HG03159 (cell line): Measurements from ENCODE around the gene FNDC3B.

ENCODE experiments used
- ATAC-seq: cut with Tn5 transposase; IDR thresholded peaks from one replicate; pipeline ENCODE4 v1.9.1; 2021; ENCODE audit warnings: mild to moderate bottlenecking, moderate library complexity; ENCODE audit not compliant: unreplicated experiment

FNDC3B gene

GRCh38 chr3:172276103-172276502 is 236.7 kb downstream of the FNDC3B start:
- ATAC-seq: no peak

GRCh38 chr3:172277151-172277652 is 237.8 kb downstream of the FNDC3B start:
- ATAC-seq: no peak

DNA sequence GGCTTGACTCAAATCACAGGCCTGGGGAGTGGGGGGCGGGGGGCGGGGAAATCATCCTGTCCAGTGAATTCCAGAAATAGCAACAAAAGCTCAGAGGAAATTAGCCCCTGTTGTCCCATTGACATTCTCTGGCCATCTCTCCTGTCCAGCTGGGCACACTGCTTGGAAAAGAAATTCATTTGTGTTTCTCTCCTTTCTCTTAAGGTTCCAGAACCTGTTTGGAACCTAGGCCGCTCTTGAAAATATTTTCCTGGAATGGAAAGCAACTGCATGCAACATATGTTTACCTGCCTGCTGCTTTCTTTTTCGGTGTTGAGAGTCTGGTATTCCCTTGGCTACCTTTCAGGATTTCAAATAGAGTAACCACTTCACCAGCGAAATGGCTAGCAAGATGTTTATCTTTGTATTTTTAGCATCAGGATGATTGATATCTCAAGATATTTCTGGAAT is 239.8 kb downstream of the FNDC3B start:
- no peak for ATAC-seq

DNA sequence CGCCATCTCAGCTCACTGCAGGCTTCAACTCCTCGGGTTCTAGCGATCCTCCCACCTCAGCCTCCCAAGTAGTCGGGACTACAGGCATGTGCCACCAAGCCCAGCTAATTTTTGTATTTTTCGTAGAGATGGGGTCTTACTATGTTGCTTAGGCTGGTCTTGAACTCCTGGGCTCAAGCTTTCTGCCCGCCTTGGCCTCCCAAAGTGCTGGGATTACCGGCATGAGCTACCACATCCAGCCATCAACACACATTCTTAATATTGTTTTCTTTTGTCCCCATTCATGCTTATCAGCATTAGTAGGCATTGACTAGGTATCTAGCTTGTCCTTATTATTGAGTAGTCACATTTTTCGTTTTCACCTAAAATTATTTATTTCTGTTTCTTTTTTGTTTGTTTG is 240.6 kb downstream of the FNDC3B start:
- ATAC-seq: no peak

DNA sequence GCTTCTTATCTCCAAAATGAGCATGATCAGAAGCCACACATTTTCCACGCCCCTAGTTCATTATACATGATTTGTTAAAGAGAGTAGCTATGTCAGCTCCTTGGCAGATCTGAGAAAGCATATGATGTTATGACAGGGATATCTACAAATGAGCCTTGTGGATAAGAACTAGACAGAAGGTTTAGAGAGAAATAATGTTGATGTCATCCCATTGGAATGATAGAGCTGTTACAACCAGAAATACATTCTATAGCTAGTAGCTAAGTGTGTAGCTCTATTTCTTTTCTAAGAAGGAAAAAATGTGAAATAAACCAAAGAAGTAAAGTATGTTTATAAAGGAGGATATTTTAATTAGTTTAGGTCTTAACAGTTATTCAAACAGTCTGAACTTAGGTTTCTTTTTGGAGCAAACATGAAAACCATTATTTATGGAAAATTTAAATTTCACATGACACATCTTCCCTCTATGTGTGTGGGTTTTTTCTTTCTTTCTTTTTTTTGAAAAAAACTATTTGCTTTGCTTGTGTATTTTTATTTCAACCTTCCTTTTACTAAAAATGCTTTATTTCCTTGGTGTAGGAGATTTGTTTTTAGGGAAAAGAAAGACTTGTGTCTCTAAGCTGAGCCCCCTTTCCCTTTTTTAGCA is 241.2 kb downstream of the FNDC3B start:
- ATAC-seq: no peak

DNA sequence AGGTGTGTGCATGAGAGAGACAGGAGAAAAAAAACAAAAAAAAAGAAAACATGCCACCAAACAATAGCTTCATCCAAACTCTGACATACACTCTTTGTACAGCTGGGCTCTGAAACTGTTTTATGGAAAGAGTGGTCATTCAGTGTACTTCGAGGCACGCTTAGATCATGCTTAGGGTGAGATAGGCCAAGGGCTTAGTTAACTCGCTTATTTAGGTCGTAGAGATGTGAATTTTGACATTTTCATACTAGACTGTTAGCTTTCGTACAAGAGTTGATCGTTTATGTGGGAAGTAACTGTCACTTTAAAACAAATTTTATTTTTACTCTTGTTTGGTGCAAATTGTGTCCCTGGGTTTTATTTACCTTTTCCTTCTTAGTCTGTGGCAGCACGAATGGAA is 242.5 kb downstream of the FNDC3B start:
- ATAC-seq: no peak

GRCh38 chr3:172282850-172283249 is 243.5 kb downstream of the FNDC3B start:
- ATAC-seq: no peak

DNA sequence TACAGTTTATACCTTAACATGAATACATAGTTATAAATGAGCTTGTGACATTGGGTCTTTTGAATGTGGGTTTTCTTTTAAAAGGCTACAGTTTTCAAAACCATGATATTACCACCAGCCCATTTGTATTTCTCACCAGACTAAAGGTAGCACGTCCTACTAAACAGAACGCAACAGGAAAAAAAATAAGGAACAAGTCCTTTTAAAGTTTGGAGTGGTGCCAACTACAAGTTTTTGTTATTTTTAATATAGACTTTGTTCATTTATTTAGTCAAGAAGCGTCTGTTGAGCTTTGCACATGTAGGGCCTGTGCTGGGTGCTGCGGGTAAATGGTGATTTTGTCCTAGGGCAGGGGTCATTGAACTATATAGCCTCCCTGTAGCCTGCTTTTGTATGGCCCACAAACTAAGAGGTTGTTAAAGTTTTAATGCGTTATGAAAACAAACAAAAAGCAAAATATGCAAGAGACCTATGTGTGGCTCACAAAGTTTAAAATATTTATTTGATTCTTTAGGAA is 244.5 kb downstream of the FNDC3B start:
- no peak for ATAC-seq

- ATAC-seq: no peak
Observed at GRCh38 chr3:172285844-172286243, 246.5 kb downstream of the FNDC3B start.

DNA sequence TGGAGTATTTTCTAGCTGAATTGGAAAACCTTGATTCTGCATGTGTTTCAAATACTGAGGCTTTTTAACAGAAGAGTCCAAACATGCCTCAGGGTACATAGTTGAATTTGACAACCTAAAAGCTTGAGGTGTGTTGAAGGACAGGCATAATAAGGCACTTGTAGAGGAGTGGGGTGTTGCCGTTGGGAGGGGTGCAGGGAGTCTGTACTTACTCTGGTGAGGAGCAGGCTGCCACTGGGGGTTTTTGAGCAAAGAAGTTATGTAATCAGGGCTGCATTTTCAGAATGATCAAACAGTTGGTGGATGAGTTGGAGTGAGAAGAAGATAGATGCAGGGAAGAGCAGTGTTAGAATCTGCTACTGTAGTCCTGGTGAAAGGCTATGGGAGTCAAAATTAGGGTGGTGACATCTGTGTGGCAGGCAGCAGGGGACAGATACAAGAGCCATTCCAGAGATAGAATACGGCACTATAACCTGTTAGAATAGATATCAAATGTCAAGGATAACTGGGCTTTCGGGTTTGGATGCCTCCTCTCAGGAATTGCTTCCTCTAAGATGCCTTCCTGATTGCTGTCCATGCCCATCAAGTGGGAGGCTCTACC is 247.3 kb downstream of the FNDC3B start:
- ATAC-seq: no peak

DNA sequence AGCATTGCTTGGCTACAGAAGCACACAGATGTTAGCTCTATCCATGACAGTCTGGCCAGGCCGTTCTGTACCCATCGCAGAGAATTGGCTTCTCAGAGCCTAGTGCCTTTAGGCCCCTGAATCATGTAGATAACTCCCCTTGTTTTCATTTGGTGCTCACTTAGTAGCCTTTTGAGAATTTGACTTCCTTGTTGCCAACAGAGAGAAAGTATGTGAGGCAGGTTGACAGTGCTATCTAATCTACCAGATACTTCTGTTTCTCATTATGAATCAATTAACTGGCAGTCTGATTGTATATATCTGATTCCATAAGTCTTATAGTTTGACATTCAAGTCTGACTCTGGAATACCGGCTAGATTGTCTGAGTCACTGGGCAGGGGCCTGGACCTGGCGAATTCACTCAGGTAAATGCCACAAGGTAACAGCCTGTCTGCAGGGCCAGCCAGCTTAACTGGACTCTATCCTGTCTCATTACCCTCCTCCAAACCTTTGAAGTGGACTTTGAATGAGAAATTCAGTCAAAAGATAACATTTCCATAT is 248.6 kb downstream of the FNDC3B start:
- no peak for ATAC-seq

- no peak for ATAC-seq
Observed at GRCh38 chr3:172288651-172289050, 249.3 kb downstream of the FNDC3B start.

GRCh38 chr3:172289583-172289982 is 250.2 kb downstream of the FNDC3B start:
- ATAC-seq: no peak

DNA sequence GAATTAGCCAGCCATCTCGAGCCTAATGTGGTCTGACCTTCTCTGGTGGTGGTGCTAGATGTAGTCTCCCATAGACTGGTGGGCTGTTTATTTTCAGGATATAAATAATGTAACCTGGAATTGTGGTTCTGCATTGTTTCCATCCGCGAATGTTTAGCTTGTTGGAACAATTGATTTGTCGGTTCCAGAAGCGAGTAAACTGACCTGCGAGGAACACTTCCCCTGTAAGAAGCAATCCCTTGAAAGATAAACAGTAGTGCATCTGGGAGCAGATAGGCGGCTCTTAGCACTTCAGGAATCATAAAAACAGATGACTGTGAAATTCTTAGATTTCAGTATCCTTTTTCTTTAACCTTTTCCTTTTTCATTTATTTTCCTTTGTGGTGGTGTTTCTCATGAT is 251.1 kb downstream of the FNDC3B start:
- ATAC-seq: no peak

GRCh38 chr3:172291650-172292049 is 252.3 kb downstream of the FNDC3B start:
- no peak for ATAC-seq

GRCh38 chr3:172292422-172292821 is 253.0 kb downstream of the FNDC3B start:
- ATAC-seq: no peak

DNA sequence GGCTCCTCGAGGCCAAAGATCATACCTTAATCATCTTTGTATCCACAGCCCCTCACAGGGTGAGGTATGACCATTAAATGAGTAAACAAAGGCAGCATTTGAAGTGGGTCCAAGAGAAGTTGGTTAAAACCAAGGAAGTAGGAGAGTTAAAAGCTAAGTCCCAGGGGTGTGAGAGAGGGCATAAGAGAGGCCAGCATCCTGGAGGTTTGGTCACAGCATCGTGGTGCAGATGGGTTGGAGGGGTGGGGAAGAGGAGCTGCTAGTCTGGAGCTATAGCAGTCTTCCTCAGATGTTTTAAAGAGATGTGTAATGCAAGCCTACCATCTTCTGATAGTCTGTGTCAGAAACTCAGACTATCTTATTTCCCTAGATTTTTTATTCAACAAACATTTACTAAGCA is 253.7 kb downstream of the FNDC3B start:
- no peak for ATAC-seq

- ATAC-seq: no peak
Observed at GRCh38 chr3:172294223-172294806, 254.9 kb downstream of the FNDC3B start.

DNA sequence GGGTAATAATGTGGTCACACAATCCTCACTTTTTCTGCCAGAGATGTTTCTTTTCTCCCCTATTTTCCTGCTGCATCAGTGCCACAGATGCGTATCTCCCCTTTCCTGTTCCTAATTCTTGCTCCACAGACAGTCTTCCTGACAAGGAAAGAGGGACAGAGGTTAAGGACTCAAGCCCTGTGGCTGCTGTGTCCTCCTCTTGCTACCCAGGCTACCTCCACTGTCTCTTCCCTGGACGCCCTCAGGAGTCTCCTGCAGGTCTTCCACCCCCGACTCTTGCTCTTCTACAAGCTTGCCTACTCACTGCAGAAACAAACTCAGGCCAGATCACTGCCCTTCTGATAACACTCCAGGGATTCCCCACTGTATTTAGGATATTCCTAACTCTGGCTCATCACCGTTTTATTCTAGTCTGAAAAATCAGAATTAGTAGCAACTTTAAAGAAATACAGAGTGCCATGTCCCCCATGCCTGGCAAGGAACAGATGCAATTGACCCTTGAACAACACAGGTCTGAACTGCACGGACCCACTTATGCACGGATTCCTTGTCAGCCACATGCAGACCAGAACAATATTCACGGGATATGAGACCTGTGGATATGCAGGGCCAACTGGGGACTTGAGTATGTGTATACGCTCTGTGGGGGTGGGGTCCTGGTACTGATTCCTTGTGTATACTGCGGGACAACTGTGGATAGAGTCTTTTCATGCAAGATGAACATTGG is 257.0 kb downstream of the FNDC3B start:
- ATAC-seq: no peak

- ATAC-seq: no peak
Observed at GRCh38 chr3:172296975-172297332, 257.6 kb downstream of the FNDC3B start.

- no peak for ATAC-seq
Observed at GRCh38 chr3:172298247-172298646, 258.9 kb downstream of the FNDC3B start.
